Nephron (organoid): ENCODE data around the gene OGFOD3.
A peak's percentile ranks its signal among the peaks of the same experiment; 100 is the strongest.

Source experiments
- H3K27ac Mint-ChIP-seq, 3 experiments: 2 replicates each; pipeline ENCODE4 v1.8.0; 2020; ENCODE audit warnings: mixed read lengths in 3 of 3, mild to moderate bottlenecking in 2 of 3, moderate library complexity in 1 of 3
- H3K27me3 Mint-ChIP-seq: 2 replicates; pipeline ENCODE4 v1.8.0; 2021; ENCODE audit warnings: low read depth, mild to moderate bottlenecking, moderate library complexity, mixed read lengths
- H3K36me3 Mint-ChIP-seq: 2 replicates; pipeline ENCODE4 v1.8.0; 2020; ENCODE audit warnings: low read depth, mixed read lengths
- H3K4me1 Mint-ChIP-seq: 2 replicates; pipeline ENCODE4 v1.8.0; 2020; ENCODE audit warnings: mixed read lengths
- H3K4me3 Mint-ChIP-seq, 3 experiments: 2 replicates each; pipeline ENCODE4 v1.8.0; 2020; ENCODE audit warnings: mild to moderate bottlenecking in 3 of 3, mixed read lengths in 3 of 3, moderate library complexity in 2 of 3
- H3K9me3 Mint-ChIP-seq: 2 replicates; pipeline ENCODE4 v1.8.0; 2020; ENCODE audit warnings: mixed read lengths
- CTCF ChIP-seq, 3 experiments: fragments of 200-600 bp; sonication (generic); IDR thresholded peaks; one replicate each; pipeline ENCODE4 v1.5.0; 2021; ENCODE audit warnings: antibody characterized with exemption in 3 of 3; ENCODE audit not compliant: unreplicated experiment in 3 of 3

OGFOD3 gene

GRCh38 chr17:82429824-82430223, 11.4 kb upstream of the OGFOD3 start:
- Mint-ChIP-seq H3K27ac (no peak overlapping the region), H3K27me3 (no peaks in the 10 kb centered on the region), H3K36me3 (peaks cover 6% of the 10 kb centered on the region), H3K9me3 (no peaks in the 10 kb centered on the region), H3K4me3 (no peak overlapping the region), H3K4me1 (no peaks in the 10 kb centered on the region)
- no peak for TF ChIP-seq CTCF (IDR thresholded peaks at IDR 0.05; ENCODE audit: unreplicated experiment in 3 of 3)

DNA sequence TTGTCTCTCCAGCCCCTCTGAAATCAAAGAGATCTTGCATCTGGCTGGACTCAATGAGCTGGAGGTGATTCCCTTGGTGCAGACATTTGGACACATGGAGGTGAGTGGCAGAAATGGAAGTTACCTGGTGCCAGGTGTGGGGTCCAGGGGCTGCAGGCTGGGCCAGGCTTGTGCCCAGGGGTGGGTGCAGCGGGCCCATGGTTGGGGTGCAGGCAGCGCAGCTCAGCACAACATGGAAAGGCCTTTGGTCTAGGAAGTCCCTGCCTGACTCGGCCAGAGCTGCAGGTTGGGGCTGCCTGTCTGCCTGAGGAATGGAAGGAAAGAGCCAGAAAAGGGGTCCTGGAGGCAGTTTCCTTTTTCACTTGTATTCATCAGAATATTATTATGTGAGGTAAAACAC, 10.2 kb upstream of the OGFOD3 start:
- Mint-ChIP-seq H3K27me3 (peaks cover 4% of the 10 kb centered on the region), H3K4me1 (no peaks in the 10 kb centered on the region), H3K36me3 (peaks cover 15% of the 10 kb centered on the region), H3K27ac (no peak overlapping the region), H3K9me3 (no peaks in the 10 kb centered on the region), H3K4me3 (no peak overlapping the region)
- no peak for TF ChIP-seq CTCF (IDR thresholded peaks at IDR 0.05; ENCODE audit: unreplicated experiment in 3 of 3)

DNA sequence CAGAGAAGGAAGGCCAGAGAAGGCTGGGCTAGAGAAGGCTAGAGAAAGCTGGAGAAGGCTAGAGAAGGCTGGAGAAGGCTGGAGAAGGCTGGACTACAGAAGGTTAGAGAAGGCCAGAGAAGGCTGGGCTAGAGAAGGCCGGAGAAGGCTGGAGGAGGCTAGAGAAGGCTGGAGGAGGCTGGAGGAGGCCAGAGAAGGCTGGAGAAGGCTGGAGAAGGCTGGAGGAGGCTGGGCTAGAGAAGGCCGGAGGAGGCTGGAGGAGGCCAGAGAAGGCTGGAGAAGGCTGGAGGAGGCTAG, 6.4 kb upstream of the OGFOD3 start:
- no peak for TF ChIP-seq CTCF (IDR thresholded peaks at IDR 0.05; ENCODE audit: unreplicated experiment in 3 of 3)
- H3K27me3 Mint-ChIP-seq, result peaks cover 4% of the 10 kb centered on the region
- no peak overlapping the region for H3K27ac Mint-ChIP-seq
- H3K4me3 Mint-ChIP-seq, result no peak overlapping the region
- H3K9me3 Mint-ChIP-seq, result peaks cover 17% of the 10 kb centered on the region
- H3K36me3 Mint-ChIP-seq, result peaks cover 47% of the 10 kb centered on the region
- H3K4me1 Mint-ChIP-seq, result no peaks in the 10 kb centered on the region

DNA sequence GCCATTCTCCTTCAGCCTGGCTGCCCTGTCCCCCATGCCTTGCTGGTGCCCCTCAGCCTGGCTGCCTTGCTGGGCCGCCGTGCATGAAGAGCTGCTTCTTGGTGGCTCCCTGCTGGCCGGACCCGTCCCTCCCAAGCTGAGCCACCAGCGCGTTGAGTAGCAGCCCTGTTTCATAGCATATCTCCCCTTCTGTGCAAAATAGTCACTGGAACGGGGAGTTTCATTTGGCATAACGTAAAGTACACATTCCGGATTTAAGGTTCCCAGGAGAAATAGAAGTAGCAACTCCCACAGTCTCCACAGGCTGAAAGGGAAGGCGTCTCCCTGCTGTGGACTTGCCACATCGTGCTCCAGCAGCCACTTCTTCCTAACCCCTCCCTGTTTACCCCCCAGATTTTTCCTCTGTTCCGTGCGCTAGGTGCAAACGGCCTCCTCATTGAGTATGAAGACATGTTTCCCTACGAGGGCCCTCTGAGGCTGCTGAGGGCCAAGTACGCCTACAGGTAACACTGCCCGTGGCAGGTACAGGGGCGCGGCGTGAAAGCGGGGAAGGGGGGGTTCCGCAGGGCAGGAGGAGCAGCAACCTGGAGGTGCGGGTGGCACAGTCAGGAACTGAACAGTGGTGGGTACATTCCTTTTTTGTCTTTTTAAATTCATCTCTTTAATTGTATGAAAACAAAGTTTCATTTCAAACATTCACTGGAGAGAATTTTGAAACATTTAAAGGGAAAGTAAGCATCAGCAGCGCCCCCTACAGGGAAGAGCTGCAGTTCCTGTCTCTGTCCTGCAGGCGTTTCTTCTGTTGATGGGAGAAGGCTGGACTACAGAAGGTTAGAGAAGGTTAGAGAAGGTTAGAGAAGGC, 5.8 kb upstream of the OGFOD3 start:
- peaks cover 4% of the 10 kb centered on the region for H3K4me1 Mint-ChIP-seq
- peak overlapping the region in 1 of 3 experiments; percentile 30 for H3K27ac Mint-ChIP-seq
- H3K9me3 Mint-ChIP-seq, result peaks cover 17% of the 10 kb centered on the region
- H3K27me3 Mint-ChIP-seq, result peaks cover 4% of the 10 kb centered on the region
- H3K4me3 Mint-ChIP-seq, result no peak overlapping the region
- peak; percentile 30 to 50 (median 40) for TF ChIP-seq CTCF (IDR thresholded peaks at IDR 0.05; ENCODE audit: unreplicated experiment in 3 of 3)
- peaks cover 45% of the 10 kb centered on the region for H3K36me3 Mint-ChIP-seq

DNA sequence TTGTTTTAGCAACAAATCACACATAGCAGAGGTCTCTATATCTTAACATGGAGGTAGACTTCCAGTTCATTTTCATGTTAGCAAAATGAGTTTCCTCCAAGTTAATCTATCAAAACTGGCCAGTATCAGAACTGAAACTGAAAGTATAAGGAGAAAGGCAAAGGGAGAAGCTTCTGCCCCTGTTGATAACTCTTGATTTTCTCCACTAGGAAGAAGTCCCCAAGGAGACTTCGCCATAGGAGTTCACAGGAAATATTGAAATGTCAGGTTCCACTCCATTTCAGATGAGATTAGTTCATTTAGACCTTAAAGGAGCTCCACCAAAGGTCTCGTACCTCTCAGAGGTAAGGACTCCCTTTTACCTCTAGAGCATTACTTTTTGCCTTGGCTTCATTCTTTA, 1.2 kb upstream of the OGFOD3 start:
- H3K36me3 Mint-ChIP-seq, result peaks cover 43% of the 10 kb centered on the region
- H3K4me1 Mint-ChIP-seq, result peaks cover 7% of the 10 kb centered on the region
- peaks cover 17% of the 10 kb centered on the region for H3K9me3 Mint-ChIP-seq
- no peak overlapping the region for H3K27ac Mint-ChIP-seq
- H3K4me3 Mint-ChIP-seq, result peak overlapping the region; percentile 78 to 88 (median 87)
- no peak for TF ChIP-seq CTCF (IDR thresholded peaks at IDR 0.05; ENCODE audit: unreplicated experiment in 3 of 3)
- H3K27me3 Mint-ChIP-seq, result peaks cover 4% of the 10 kb centered on the region

- H3K9me3 Mint-ChIP-seq, result peaks cover 6% of the 10 kb centered on the region
- no peaks in the 10 kb centered on the region for H3K27me3 Mint-ChIP-seq
- H3K27ac Mint-ChIP-seq, result no peak overlapping the region
- H3K4me3 Mint-ChIP-seq, result peak overlapping the region in 2 of 3 experiments; percentile 25 to 51
- H3K4me1 Mint-ChIP-seq, result peaks cover 17% of the 10 kb centered on the region
- H3K36me3 Mint-ChIP-seq, result peaks cover 30% of the 10 kb centered on the region
- TF ChIP-seq CTCF (IDR thresholded peaks at IDR 0.05; ENCODE audit: unreplicated experiment in 3 of 3), result peak in 1 of 3 experiments; percentile 19
These were observed 1.6 kb downstream of the OGFOD3 start for GRCh38 chr17:82416771-82417170.
